Measurements from ENCODE around the gene EXOC7. TPM values are rescaled to one million over a fixed set of nuclear protein-coding genes. Genes with fewer than 3 reads are reported as not detected.
A peak's percentile ranks its signal among the peaks of the same experiment; 100 is the strongest.
"Not testable (repeated sequence)": the region's sequence is repeated elsewhere in the genome, so short reads cannot be mapped to it uniquely, and the experiment has no call there.

The EXOC7 gene
- total RNA-seq, 1 donor from 2014 or later: 86.9 TPM

GRCh38 chr17:76053246-76054111 is 50.1 kb downstream of the EXOC7 start:
- intact Hi-C loops (cut with DNase I): no loop called here
- peak; percentile 1 for DNase-seq (ENCODE audit: low spot score)

- intact Hi-C loops (cut with DNase I): no loop called here
- no peak for DNase-seq (ENCODE audit: low spot score)
These were observed 52.0 kb downstream of the EXOC7 start for GRCh38 chr17:76051561-76051960.

- intact Hi-C loops (cut with DNase I): no loop called here
These were observed 52.8 kb downstream of the EXOC7 start for GRCh38 chr17:76050538-76051467.

GRCh38 chr17:76049836-76050537 is 53.6 kb downstream of the EXOC7 start:
- intact Hi-C loops (cut with DNase I): no loop called here
- DNase-seq (ENCODE audit: low spot score): peak; percentile 15

More at GRCh38 chr17:76050538-76051467, 52.8 kb downstream of the EXOC7 start:
- DNase-seq (ENCODE audit: low spot score): no peak

GRCh38 chr17:76049239-76049638 is 54.3 kb downstream of the EXOC7 start:
- intact Hi-C loops (cut with DNase I): no loop called here

GRCh38 chr17:76048711-76049110 is 54.9 kb downstream of the EXOC7 start:
- peak; percentile 41 for DNase-seq (ENCODE audit: low spot score)
- intact Hi-C loops (cut with DNase I): no loop called here

More at GRCh38 chr17:76049239-76049638, 54.3 kb downstream of the EXOC7 start:
- no peak for DNase-seq (ENCODE audit: low spot score)

- intact Hi-C loops (cut with DNase I): no loop called here
- DNase-seq (ENCODE audit: low spot score): peak; percentile 14
These were observed 55.5 kb downstream of the EXOC7 start for GRCh38 chr17:76048025-76048605.

- intact Hi-C loops (cut with DNase I): no loop called here
- no peak for DNase-seq (ENCODE audit: low spot score)
These were observed 57.5 kb downstream of the EXOC7 start for GRCh38 chr17:76046064-76046463.

GRCh38 chr17:76044475-76045007 is 59.0 kb downstream of the EXOC7 start:
- intact Hi-C loops (cut with DNase I); DNase-seq (ENCODE audit: low spot score): not testable (repeated sequence)

GRCh38 chr17:76042868-76043267 is 60.7 kb downstream of the EXOC7 start:
- intact Hi-C loops (cut with DNase I); DNase-seq (ENCODE audit: low spot score): not testable (repeated sequence)

GRCh38 chr17:76040376-76040775 is 63.2 kb downstream of the EXOC7 start:
- DNase-seq (ENCODE audit: low spot score): no peak
- intact Hi-C loops (cut with DNase I): no loop called here

GRCh38 chr17:76039121-76039520 is 64.5 kb downstream of the EXOC7 start:
- no peak for DNase-seq (ENCODE audit: low spot score)
- intact Hi-C loops (cut with DNase I): no loop called here

- intact Hi-C loops (cut with DNase I): no loop called here
These were observed 65.5 kb downstream of the EXOC7 start for GRCh38 chr17:76038050-76038449.

GRCh38 chr17:76036497-76037261 is 66.9 kb downstream of the EXOC7 start:
- DNase-seq (ENCODE audit: low spot score): no peak
- intact Hi-C loops (cut with DNase I): no loop called here

More at GRCh38 chr17:76038050-76038449, 65.5 kb downstream of the EXOC7 start:
- no peak for DNase-seq (ENCODE audit: low spot score)

GRCh38 chr17:76034428-76035350 is 68.9 kb downstream of the EXOC7 start:
- no peak for DNase-seq (ENCODE audit: low spot score)
- intact Hi-C loops (cut with DNase I): no loop called here

- no peak for DNase-seq (ENCODE audit: low spot score)
- intact Hi-C loops (cut with DNase I): no loop called here
These were observed 70.4 kb downstream of the EXOC7 start for GRCh38 chr17:76033139-76033538.

- intact Hi-C loops (cut with DNase I): no loop called here
- no peak for DNase-seq (ENCODE audit: low spot score)
These were observed 70.8 kb downstream of the EXOC7 start for GRCh38 chr17:76032780-76033108.

Data from cardiac septum (tissue), 1 donor.